Measurements from ENCODE around the gene NOX5. TPM values are rescaled to one million over a fixed set of nuclear protein-coding genes. Genes with fewer than 3 reads are reported as not detected.

NOX5 gene
- not detected in 2 replicates for polyA plus RNA-seq
- not detected in 2 replicates for polyA minus RNA-seq

- no peaks in the 10 kb centered on the region for H3K9me3 ChIP-seq (ENCODE audit: low read length)
- H3F3A ChIP-seq (ENCODE audit: insufficient read depth, low read length, poor library complexity, severe bottlenecking): no peaks in the 10 kb centered on the region
- no peak within 1 kb of the TSS for H3K4me3 ChIP-seq (ENCODE audit: low read length)
- H3K4me2 ChIP-seq (ENCODE audit: low read length): no peak within 1 kb of the TSS
- no peaks in the 10 kb centered on the region for H4K20me1 ChIP-seq (ENCODE audit: insufficient read depth)
- H2AFZ ChIP-seq (ENCODE audit: low read depth, low read length): no peak within 1 kb of the TSS
- TF ChIP-seq MXI1 (conservative IDR thresholded peaks at IDR 0.05; ENCODE audit: poor library complexity, severe bottlenecking): no peak
- no peak for TF ChIP-seq EP300 (conservative IDR thresholded peaks at IDR 0.05; ENCODE audit: poor library complexity, severe bottlenecking)
- no peak for TF ChIP-seq REST (IDR thresholded peaks at IDR 0.05; ENCODE audit: borderline replicate concordance)
- TF ChIP-seq CTCF (IDR thresholded peaks at IDR 0.05; ENCODE audit: poor library complexity, severe bottlenecking): no peak
- TF ChIP-seq POLR2AphosphoS5 (IDR thresholded peaks at IDR 0.05): no peak
- TF ChIP-seq SMC3 (conservative IDR thresholded peaks at IDR 0.05; ENCODE audit: poor library complexity): no peak
- no peak for TF ChIP-seq TAF1 (IDR thresholded peaks at IDR 0.05; ENCODE audit: low read depth)
- TF ChIP-seq EZH2 (IDR thresholded peaks at IDR 0.05; ENCODE audit: borderline replicate concordance, insufficient read depth, low read length, poor library complexity, severe bottlenecking): no peak
- no peak within 1 kb of the TSS for H3K27ac ChIP-seq (ENCODE audit: low read length)
- no peaks in the 10 kb centered on the region for H3K36me3 ChIP-seq (ENCODE audit: insufficient read depth, low read length)
- no peak within 1 kb of the TSS for H3K9ac ChIP-seq (ENCODE audit: low read length)
- no peaks in the 10 kb centered on the region for H3K79me2 ChIP-seq (replicated peaks; ENCODE audit: insufficient read depth, low read length)
- no peaks in the 10 kb centered on the region for H3K9me2 ChIP-seq (ENCODE audit: insufficient read depth, low read length)
- H3K27me3 ChIP-seq (ENCODE audit: insufficient read depth, low read depth, low read length): no peaks in the 10 kb centered on the region
Observed at GRCh38 chr15:69014454-69014853, at the start of gene NOX5. TSS of gene NOX5 (plus strand) at chr15:69014695. CDS start at chr15:69014736, 41 bp downstream.

- no peak overlapping the region for H3K4me2 ChIP-seq (ENCODE audit: low read length)
- no peaks in the 10 kb centered on the region for H3K9me3 ChIP-seq (ENCODE audit: low read length)
- H3F3A ChIP-seq (ENCODE audit: insufficient read depth, low read length, poor library complexity, severe bottlenecking): no peaks in the 10 kb centered on the region
- no peak overlapping the region for H3K27ac ChIP-seq (ENCODE audit: low read length)
- no peaks in the 10 kb centered on the region for H3K79me2 ChIP-seq (replicated peaks; ENCODE audit: insufficient read depth, low read length)
- H4K20me1 ChIP-seq (ENCODE audit: insufficient read depth): no peaks in the 10 kb centered on the region
- no peak overlapping the region for H3K9ac ChIP-seq (ENCODE audit: low read length)
- H2AFZ ChIP-seq (ENCODE audit: low read depth, low read length): no peak overlapping the region
- H3K4me3 ChIP-seq (ENCODE audit: low read length): no peak overlapping the region
- H3K36me3 ChIP-seq (ENCODE audit: insufficient read depth, low read length): no peaks in the 10 kb centered on the region
- no peaks in the 10 kb centered on the region for H3K27me3 ChIP-seq (ENCODE audit: insufficient read depth, low read depth, low read length)
- no peaks in the 10 kb centered on the region for H3K9me2 ChIP-seq (ENCODE audit: insufficient read depth, low read length)
- no peak for TF ChIP-seq POLR2AphosphoS5 (IDR thresholded peaks at IDR 0.05)
- TF ChIP-seq MXI1 (conservative IDR thresholded peaks at IDR 0.05; ENCODE audit: poor library complexity, severe bottlenecking): no peak
- no peak for TF ChIP-seq TAF1 (IDR thresholded peaks at IDR 0.05; ENCODE audit: low read depth)
- TF ChIP-seq SMC3 (conservative IDR thresholded peaks at IDR 0.05; ENCODE audit: poor library complexity): no peak
- no peak for TF ChIP-seq EP300 (conservative IDR thresholded peaks at IDR 0.05; ENCODE audit: poor library complexity, severe bottlenecking)
- TF ChIP-seq EZH2 (IDR thresholded peaks at IDR 0.05; ENCODE audit: borderline replicate concordance, insufficient read depth, low read length, poor library complexity, severe bottlenecking): no peak
- no peak for TF ChIP-seq RAD21 (conservative IDR thresholded peaks at IDR 0.05)
- no peak for TF ChIP-seq REST (IDR thresholded peaks at IDR 0.05; ENCODE audit: borderline replicate concordance)
Observed at GRCh38 chr15:68966996-68967395, 47.5 kb upstream of the NOX5 start.
